Panc1 (cell line): Measurements from ENCODE around the gene MYH7.

ENCODE experiments used
- CTCF ChIP-seq: fragments of 450-650 bp; IDR thresholded peaks from 2 replicates; pipeline ENCODE4 v1.5.1; 2017; ENCODE audit warnings: mild to moderate bottlenecking
- POLR2AphosphoS5 ChIP-seq: IDR thresholded peaks from 2 replicates; pipeline ENCODE4 v1.6.1; 2012; ENCODE audit warnings: mild to moderate bottlenecking, low read depth, low read length, moderate library complexity
- REST ChIP-seq, 2 experiments: IDR thresholded peaks; 2 replicates each; pipeline ENCODE4 v1.6.1; 2011 to 2012; ENCODE audit warnings: low read depth in 2 of 2, control low read depth in 1 of 2, low read length in 1 of 2, mild to moderate bottlenecking in 1 of 2, moderate library complexity in 1 of 2; ENCODE audit not compliant: insufficient read depth in 1 of 2
- SIN3A ChIP-seq: IDR thresholded peaks from 2 replicates; pipeline ENCODE4 v1.6.1; 2012; ENCODE audit warnings: low read depth, mild to moderate bottlenecking, low read length, moderate library complexity, borderline replicate concordance; ENCODE audit not compliant: insufficient read depth
- TCF7L2 ChIP-seq: IDR thresholded peaks from 2 replicates; pipeline ENCODE4 v1.6.1; 2011; ENCODE audit warnings: mild to moderate bottlenecking, low read depth, low read length, inconsistent platforms

GRCh38 chr14:23460960-23461359 lies 25.5 kb upstream of the MYH7 start:
- TF ChIP-seq CTCF, result no peak
- TF ChIP-seq REST (IDR thresholded peaks at IDR 0.05; ENCODE audit: insufficient read depth in 1 of 2, low read depth in 2 of 2, low read length in 1 of 2), result no peak
- TF ChIP-seq POLR2AphosphoS5, result no peak
- TF ChIP-seq TCF7L2, result no peak
- TF ChIP-seq SIN3A, result no peak
